Neural progenitor cell (in vitro differentiated cells): Measurements from ENCODE around the gene CPHXL. TPM values are rescaled to one million over a fixed set of nuclear protein-coding genes. Genes with fewer than 3 reads are reported as not detected.

Source experiments
- DNase-seq: peaks from one replicate; pipeline ENCODE4 v3.0.0-alpha.2; 2016; ENCODE audit warnings: low spot score
- H2AFZ ChIP-seq: fragments of 200-600 bp; sonication (generic); replicated peaks from 2 replicates; pipeline ENCODE4 v1.6.1; 2016; ENCODE audit warnings: antibody characterized with exemption
- H3F3A ChIP-seq: fragments of 200-600 bp; sonication (generic); 2 replicates; pipeline ENCODE4 v1.6.1; 2016; ENCODE audit warnings: antibody characterized with exemption, low read depth
- H3K27ac ChIP-seq: fragments of 200-600 bp; sonication (generic); 2 replicates; pipeline ENCODE4 v1.5.1; 2016; ENCODE audit warnings: mild to moderate bottlenecking
- H3K27me3 ChIP-seq: fragments of 200-600 bp; sonication (generic); 2 replicates; pipeline ENCODE4 v1.6.1; 2016; ENCODE audit warnings: mild to moderate bottlenecking, moderate library complexity
- H3K36me3 ChIP-seq: fragments of 200-600 bp; sonication (generic); 2 replicates; pipeline ENCODE4 v1.5.1; 2016
- H3K4me1 ChIP-seq: fragments of 200-600 bp; sonication (generic); 2 replicates; pipeline ENCODE4 v1.6.1; 2016; ENCODE audit warnings: mixed run types
- H3K4me2 ChIP-seq: fragments of 200-600 bp; sonication (generic); 2 replicates; pipeline ENCODE4 v1.6.1; 2016
- H3K4me3 ChIP-seq: fragments of 200-600 bp; sonication (generic); 2 replicates; pipeline ENCODE4 v1.5.1; 2016
- H3K79me2 ChIP-seq: fragments of 200-600 bp; sonication (generic); 2 replicates; pipeline ENCODE4 v1.6.1; 2016; ENCODE audit warnings: low read depth
- H3K9ac ChIP-seq: fragments of 200-600 bp; sonication (generic); 2 replicates; pipeline ENCODE4 v1.6.1; 2016
- H3K9me3 ChIP-seq: fragments of 200-600 bp; sonication (generic); 2 replicates; pipeline ENCODE4 v1.5.1; 2016; ENCODE audit warnings: low read depth
- H4K20me1 ChIP-seq: fragments of 200-600 bp; sonication (generic); 2 replicates; pipeline ENCODE4 v1.6.1; 2016; ENCODE audit warnings: low read depth
- H3K27ac Mint-ChIP-seq: 3 replicates; pipeline ENCODE4 v1.8.0; 2021; ENCODE audit warnings: mixed read lengths
- H3K27me3 Mint-ChIP-seq: 2 replicates; pipeline ENCODE4 v1.8.0; 2022; ENCODE audit warnings: low read depth, mild to moderate bottlenecking, inconsistent platforms, moderate library complexity, mixed read lengths; ENCODE audit not compliant: insufficient read depth
- H3K36me3 Mint-ChIP-seq: 3 replicates; pipeline ENCODE4 v1.8.0; 2021; ENCODE audit warnings: mixed read lengths
- H3K4me1 Mint-ChIP-seq: 3 replicates; pipeline ENCODE4 v1.8.0; 2021; ENCODE audit warnings: mixed read lengths
- H3K4me3 Mint-ChIP-seq: 3 replicates; pipeline ENCODE4 v1.8.0; 2021; ENCODE audit warnings: mild to moderate bottlenecking, moderate library complexity, mixed read lengths
- H3K9me3 Mint-ChIP-seq: 3 replicates; pipeline ENCODE4 v1.8.0; 2020; ENCODE audit warnings: mixed read lengths
- EZH2 ChIP-seq: fragments of 200-600 bp; sonication (generic); IDR thresholded peaks from 2 replicates; pipeline ENCODE4 v1.6.1; 2017; ENCODE audit warnings: antibody characterized with exemption, mild to moderate bottlenecking, moderate library complexity
- EZH2phosphoT487 ChIP-seq: fragments of 200-600 bp; sonication (generic); IDR thresholded peaks from 2 replicates; pipeline ENCODE4 v1.6.1; 2017; ENCODE audit warnings: antibody characterized with exemption
- total RNA-seq: library from RNA; depleted of rRNA; stranded (reverse); fragments of >200 nt; gene quantifications from 2 replicates; pipeline ENCODE4 v1.2.3, GENCODE V29; 2015; ENCODE audit warnings: low replicate concordance
- TF ChIP-seq, protein P1 (sequence below): fragments of 200-600 bp; sonication (generic); IDR thresholded peaks from 2 replicates; pipeline ENCODE4 v1.5.1; 2017; ENCODE audit warnings: antibody characterized with exemption, mild to moderate bottlenecking

Gene CPHXL
- total RNA-seq: not detected in 2 replicates

DNA sequence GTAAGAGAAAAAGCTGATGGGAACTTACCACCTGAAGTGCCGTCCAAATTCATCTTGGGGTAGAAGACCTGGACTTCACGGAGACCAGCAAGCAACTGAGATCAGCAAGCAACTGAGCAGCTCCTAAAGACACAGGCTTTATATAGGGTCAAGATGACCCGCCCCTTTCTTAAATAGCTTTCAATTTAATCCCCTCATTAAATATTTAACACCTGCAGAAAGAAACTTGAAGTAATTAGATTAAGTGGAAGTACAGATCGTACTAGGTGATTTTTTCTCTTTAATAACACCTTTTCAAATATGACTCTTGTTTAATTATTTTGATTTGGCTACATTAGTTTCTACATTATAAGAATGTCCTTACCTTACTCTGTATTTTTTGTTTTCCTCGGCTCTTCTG is at the start of gene CPHXL:
Gene CPHXL (minus strand): TSS at position 101 of the 400 bp plus-strand sequence. CDS start 48 bp downstream, at position 53.
- Histone ChIP-seq H3K4me1 (no peaks in the 10 kb centered on the region), H2AFZ (no peak within 1 kb of the TSS), H3K9ac (no peak within 1 kb of the TSS), H4K20me1 (no peaks in the 10 kb centered on the region), H3K4me3 (no peak within 1 kb of the TSS), H3K36me3 (no peaks in the 10 kb centered on the region), H3K9me3 (no peaks in the 10 kb centered on the region), H3K27me3 (no peaks in the 10 kb centered on the region), H3K79me2 (no peaks in the 10 kb centered on the region), H3F3A (no peaks in the 10 kb centered on the region), H3K27ac (no peak within 1 kb of the TSS), H3K4me2 (no peak within 1 kb of the TSS)
- H3K36me3 Mint-ChIP-seq: no peaks in the 10 kb centered on the region
- no peak for TF ChIP-seq EZH2phosphoT487
- TF ChIP-seq, protein P1, sequence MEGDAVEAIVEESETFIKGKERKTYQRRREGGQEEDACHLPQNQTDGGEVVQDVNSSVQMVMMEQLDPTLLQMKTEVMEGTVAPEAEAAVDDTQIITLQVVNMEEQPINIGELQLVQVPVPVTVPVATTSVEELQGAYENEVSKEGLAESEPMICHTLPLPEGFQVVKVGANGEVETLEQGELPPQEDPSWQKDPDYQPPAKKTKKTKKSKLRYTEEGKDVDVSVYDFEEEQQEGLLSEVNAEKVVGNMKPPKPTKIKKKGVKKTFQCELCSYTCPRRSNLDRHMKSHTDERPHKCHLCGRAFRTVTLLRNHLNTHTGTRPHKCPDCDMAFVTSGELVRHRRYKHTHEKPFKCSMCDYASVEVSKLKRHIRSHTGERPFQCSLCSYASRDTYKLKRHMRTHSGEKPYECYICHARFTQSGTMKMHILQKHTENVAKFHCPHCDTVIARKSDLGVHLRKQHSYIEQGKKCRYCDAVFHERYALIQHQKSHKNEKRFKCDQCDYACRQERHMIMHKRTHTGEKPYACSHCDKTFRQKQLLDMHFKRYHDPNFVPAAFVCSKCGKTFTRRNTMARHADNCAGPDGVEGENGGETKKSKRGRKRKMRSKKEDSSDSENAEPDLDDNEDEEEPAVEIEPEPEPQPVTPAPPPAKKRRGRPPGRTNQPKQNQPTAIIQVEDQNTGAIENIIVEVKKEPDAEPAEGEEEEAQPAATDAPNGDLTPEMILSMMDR: no peak
- no peak within 1 kb of the TSS for H3K27ac Mint-ChIP-seq
- H3K9me3 Mint-ChIP-seq: no peaks in the 10 kb centered on the region
- no peak within 1 kb of the TSS for H3K4me3 Mint-ChIP-seq
- H3K4me1 Mint-ChIP-seq: no peaks in the 10 kb centered on the region
- H3K27me3 Mint-ChIP-seq: peaks cover 4% of the 10 kb centered on the region
- no peak for DNase-seq

DNA sequence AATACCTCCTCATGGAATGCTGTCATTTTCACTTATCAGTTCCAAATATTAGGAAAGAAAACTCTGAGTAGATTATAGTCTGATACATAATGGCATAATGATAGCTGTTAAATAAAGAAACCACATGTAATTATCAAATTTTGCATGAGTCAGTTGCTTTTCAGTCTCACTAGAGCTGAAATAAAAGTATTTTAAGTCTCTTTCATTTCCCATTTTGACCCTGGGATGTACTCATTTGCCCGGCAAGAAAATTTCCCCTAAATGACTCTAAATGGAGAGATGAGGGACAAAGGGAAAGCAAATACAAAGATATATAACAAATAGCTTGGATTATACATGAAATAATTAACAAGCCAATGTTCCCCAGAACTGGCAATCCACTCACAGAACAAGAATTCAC is 47.9 kb upstream of the CPHXL start:
- no peaks in the 10 kb centered on the region for H3K9me3 ChIP-seq
- H3K4me1 Mint-ChIP-seq: no peaks in the 10 kb centered on the region
- H4K20me1 ChIP-seq: no peaks in the 10 kb centered on the region
- no peaks in the 10 kb centered on the region for H3K27me3 Mint-ChIP-seq
- no peaks in the 10 kb centered on the region for H3K36me3 Mint-ChIP-seq
- no peaks in the 10 kb centered on the region for H3K79me2 ChIP-seq
- no peak overlapping the region for H3K9ac ChIP-seq
- H3K4me3 ChIP-seq: no peak overlapping the region
- H3K27me3 ChIP-seq: peaks cover 8% of the 10 kb centered on the region
- no peaks in the 10 kb centered on the region for H3F3A ChIP-seq
- H3K4me3 Mint-ChIP-seq: no peak overlapping the region
- no peak overlapping the region for H3K27ac ChIP-seq
- no peak overlapping the region for H2AFZ ChIP-seq
- H3K27ac Mint-ChIP-seq: no peak overlapping the region
- H3K4me1 ChIP-seq: no peaks in the 10 kb centered on the region
- H3K9me3 Mint-ChIP-seq: peaks cover 7% of the 10 kb centered on the region
- TF ChIP-seq EZH2 (no peak), EZH2phosphoT487 (no peak)
- TF ChIP-seq, protein P1: no peak
- no peaks in the 10 kb centered on the region for H3K36me3 ChIP-seq
- DNase-seq: no peak
- no peak overlapping the region for H3K4me2 ChIP-seq

DNA sequence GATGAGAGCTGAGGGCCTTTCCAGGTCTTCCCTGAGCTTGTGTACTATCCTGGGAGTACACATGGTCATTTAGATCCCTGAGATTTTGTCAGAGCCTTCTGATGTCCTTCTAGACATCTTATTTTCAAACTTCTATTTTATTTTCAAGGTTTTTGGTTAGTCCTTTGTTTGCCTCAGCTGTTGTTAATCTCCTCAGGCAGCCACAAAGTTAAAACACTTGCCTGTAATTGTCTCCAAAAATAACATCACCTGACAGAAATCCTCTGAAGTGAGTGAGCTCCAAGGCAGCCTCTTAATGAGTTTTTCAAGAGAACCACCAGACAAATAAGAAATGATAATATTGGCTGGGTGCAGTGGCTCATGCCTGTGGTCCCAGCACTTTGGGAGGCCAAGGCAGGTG is 43.8 kb upstream of the CPHXL start:
- Mint-ChIP-seq H3K27ac (no peak overlapping the region), H3K36me3 (no peaks in the 10 kb centered on the region), H3K4me1 (no peaks in the 10 kb centered on the region), H3K9me3 (peaks cover 9% of the 10 kb centered on the region), H3K4me3 (no peak overlapping the region), H3K27me3 (no peaks in the 10 kb centered on the region)
- Histone ChIP-seq H3K27me3 (peaks cover 14% of the 10 kb centered on the region), H3K79me2 (no peaks in the 10 kb centered on the region), H2AFZ (no peak overlapping the region), H3K4me2 (no peak overlapping the region), H3K4me1 (no peaks in the 10 kb centered on the region), H4K20me1 (no peaks in the 10 kb centered on the region), H3K9ac (no peak overlapping the region), H3K9me3 (no peaks in the 10 kb centered on the region), H3F3A (no peaks in the 10 kb centered on the region), H3K4me3 (no peak overlapping the region), H3K27ac (no peak overlapping the region), H3K36me3 (no peaks in the 10 kb centered on the region)
- no peak for DNase-seq
- TF ChIP-seq EZH2 (no peak), EZH2phosphoT487 (no peak)
- TF ChIP-seq, protein P1: no peak
